ENCODE results near the gene ABI3. TPM values are rescaled to one million over a fixed set of nuclear protein-coding genes. Genes with fewer than 3 reads are reported as not detected.
"Not testable (repeated sequence)": the region's sequence is repeated elsewhere in the genome, so short reads cannot be mapped to it uniquely, and the experiment has no call there.

ABI3 gene
- total and polyA plus RNA-seq, 9 of the 15 experiments (the other 6 are each of a cell fraction or from before 2014, with no cell fraction given), result not detected

DNA sequence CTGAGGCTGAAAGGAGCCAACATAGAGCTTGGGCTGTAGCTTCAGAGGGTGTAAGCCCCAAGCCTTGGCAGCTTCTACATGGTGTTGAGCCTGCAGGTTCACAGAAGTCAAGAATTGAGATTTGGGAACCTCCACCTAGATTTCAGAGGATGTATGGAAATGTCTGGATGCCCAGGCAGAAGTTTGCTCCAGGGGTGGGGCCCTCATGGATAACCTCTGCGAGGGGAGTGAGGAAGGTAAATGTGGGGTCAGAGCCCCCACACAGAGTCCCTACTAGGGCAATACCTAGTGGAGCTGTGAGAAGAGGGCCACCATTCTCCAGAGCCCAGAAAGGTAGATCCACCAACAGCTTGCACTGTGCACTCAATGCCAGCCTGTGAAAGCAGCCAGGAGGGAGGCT, 25.1 kb upstream of the ABI3 start:
- H3K27ac ChIP-seq (ENCODE audit: extremely low read depth, low read depth, low read length); FAIRE-seq; BruUV-seq (replicated peaks); H3K4me3 ChIP-seq; in situ Hi-C loops (cut with MboI); H3K9ac ChIP-seq (ENCODE audit: insufficient read depth in 1 of 2, low read depth in 2 of 2, low read length in 2 of 2); POLR2A ChIA-PET; DNase-seq (ENCODE audit: extremely low read depth in 1 of 4, low spot score in 3 of 4); H3K4me1 ChIP-seq (replicated peaks in 1 of 2; ENCODE audit: control insufficient read depth in 2 of 2, insufficient read depth in 2 of 2, low read length in 2 of 2); H3K36me3 ChIP-seq (ENCODE audit: control insufficient read depth, insufficient read depth, low read length); ATAC-seq; H3K4me2 ChIP-seq (ENCODE audit: insufficient read depth, low read length); H4K20me1 ChIP-seq (replicated peaks; ENCODE audit: control insufficient read depth, insufficient read depth, low read length); intact Hi-C loops (cut with micrococcal nuclease); H3K9me3 ChIP-seq (replicated peaks; ENCODE audit: control insufficient read depth, insufficient read depth, low read depth, low read length); H3K27me3 ChIP-seq (ENCODE audit: control insufficient read depth in 2 of 2, insufficient read depth in 2 of 2, low read length in 2 of 2); H2AFZ ChIP-seq (ENCODE audit: low read depth, low read length); CTCF ChIA-PET (ENCODE audit: low intra/inter-chr PET ratio); H3K9me1 ChIP-seq (ENCODE audit: control insufficient read depth, insufficient read depth, low read length); H3K79me2 ChIP-seq (ENCODE audit: control insufficient read depth, insufficient read depth, low read length): not testable (repeated sequence)
- TF ChIP-seq CBX3 (IDR thresholded peaks at IDR 0.05; ENCODE audit: borderline replicate concordance in 1 of 2, low read length in 2 of 2), result peak in 1 of 2 experiments; percentile 46; a peak in 1 of 3 replicates
- TF ChIP-seq, protein P1, sequence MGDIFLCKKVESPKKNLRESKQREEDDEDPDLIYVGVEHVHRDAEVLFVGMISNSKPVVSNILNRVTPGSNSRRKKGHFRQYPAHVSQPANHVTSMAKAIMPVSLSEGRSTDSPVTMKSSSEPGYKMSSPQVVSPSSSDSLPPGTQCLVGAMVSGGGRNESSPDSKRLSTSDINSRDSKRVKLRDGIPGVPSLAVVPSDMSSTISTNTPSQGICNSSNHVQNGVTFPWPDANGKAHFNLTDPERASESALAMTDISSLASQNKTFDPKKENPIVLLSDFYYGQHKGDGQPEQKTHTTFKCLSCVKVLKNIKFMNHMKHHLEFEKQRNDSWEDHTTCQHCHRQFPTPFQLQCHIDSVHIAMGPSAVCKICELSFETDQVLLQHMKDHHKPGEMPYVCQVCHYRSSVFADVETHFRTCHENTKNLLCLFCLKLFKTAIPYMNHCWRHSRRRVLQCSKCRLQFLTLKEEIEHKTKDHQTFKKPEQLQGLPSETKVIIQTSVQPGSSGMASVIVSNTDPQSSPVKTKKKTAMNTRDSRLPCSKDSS (IDR thresholded peaks at IDR 0.05; ENCODE audit: low read depth, partially characterized antibody), result peak; percentile 77
- TF ChIP-seq TRIM28 (IDR thresholded peaks at IDR 0.05), result peak; percentile 84; the same call in 1 of the 2 replicates
- TF ChIP-seq CBX5 (IDR thresholded peaks at IDR 0.05; ENCODE audit: borderline replicate concordance, low read depth), result 0 out of 2 replicates have a peak, but pooled peaks have one; percentile 68
- peak; percentile 30 for TF ChIP-seq ZFP36 (IDR thresholded peaks at IDR 0.05; ENCODE audit: low read depth, low read length, partially characterized antibody)
- 8% methylated on average over 1 of the region's 1 CpG for WGBS (ENCODE audit: insufficient coverage, low coverage, missing lambda C conversion rate)

All from K562 (cell line).